Fibroblast of lung (primary cell): ENCODE measurements around the gene GARIN5A. TPM values are rescaled to one million over a fixed set of nuclear protein-coding genes. Genes with fewer than 3 reads are reported as not detected.

Experiments
- DNase-seq, 2 donors: peaks; one replicate each; pipeline versions ENCODE4 v3.0.0 to v3.0.0-alpha.2; 2010; ENCODE audit warnings: low read depth in 2 of 2
- H2AFZ ChIP-seq: 2 replicates; pipeline ENCODE4 v1.5.1; 2012; ENCODE audit warnings: low read length, control low read depth, inconsistent platforms
- H3K27ac ChIP-seq: 2 replicates; pipeline ENCODE4 v1.5.1; 2011; ENCODE audit warnings: low read length, control low read depth; ENCODE audit not compliant: insufficient read depth
- H3K27me3 ChIP-seq: 2 replicates; pipeline ENCODE4 v1.5.1; 2011; ENCODE audit warnings: mild to moderate bottlenecking, low read length; ENCODE audit not compliant: control insufficient read depth, insufficient read depth
- H3K36me3 ChIP-seq: 2 replicates; pipeline ENCODE4 v1.5.1; 2011; ENCODE audit warnings: low read length; ENCODE audit not compliant: control insufficient read depth, insufficient read depth
- H3K4me1 ChIP-seq: 2 replicates; pipeline ENCODE4 v1.5.1; 2011; ENCODE audit warnings: low read length; ENCODE audit not compliant: control insufficient read depth, insufficient read depth; ENCODE audit errors: extremely low read depth
- H3K4me2 ChIP-seq: 2 replicates; pipeline ENCODE4 v1.5.1; 2011; ENCODE audit warnings: low read length, control low read depth; ENCODE audit not compliant: insufficient read depth; ENCODE audit errors: extremely low read depth
- H3K4me3 ChIP-seq, 4 experiments: fragments of 200-600 bp in 1 of 4; sonication (generic) in 1 of 4; replicated peaks in 1 of 4; 2 replicates each; pipeline ENCODE4 v1.5.1; 2011 to 2016; ENCODE audit warnings: low read length in 4 of 4, low read depth in 3 of 4, mild to moderate bottlenecking in 3 of 4, control low read depth in 2 of 4, inconsistent platforms in 1 of 4, mixed read lengths in 1 of 4; ENCODE audit not compliant: insufficient read depth in 1 of 4; ENCODE audit errors: control extremely low read depth in 1 of 4
- H3K79me2 ChIP-seq: 2 replicates; pipeline ENCODE4 v1.5.1; 2012; ENCODE audit warnings: mild to moderate bottlenecking, low read length, inconsistent platforms; ENCODE audit not compliant: control insufficient read depth, insufficient read depth
- H3K9ac ChIP-seq: 2 replicates; pipeline ENCODE4 v1.5.1; 2011; ENCODE audit warnings: mild to moderate bottlenecking, low read length, control low read depth; ENCODE audit not compliant: insufficient read depth
- H3K9me3 ChIP-seq: 2 replicates; pipeline ENCODE4 v1.5.1; 2012; ENCODE audit warnings: low read depth, low read length; ENCODE audit not compliant: control insufficient read depth, insufficient read depth
- H4K20me1 ChIP-seq: 2 replicates; pipeline ENCODE4 v1.5.1; 2011; ENCODE audit warnings: low read length; ENCODE audit not compliant: control insufficient read depth, insufficient read depth; ENCODE audit errors: extremely low read depth
- EZH2 ChIP-seq: IDR thresholded peaks from 2 replicates; pipeline ENCODE4 v1.5.1; 2012; ENCODE audit warnings: low read length, control low read depth, mild to moderate bottlenecking; ENCODE audit errors: missing control alignments
- polyA plus RNA-seq, 2 donors: library from polyadenylated mRNA; depleted of rRNA in 1 of 2; stranded (reverse) in 1 of 2; unstranded in 1 of 2; fragments of >200 nt; gene quantifications; 2 replicates each; pipeline ENCODE4 v1.2.1, GENCODE V29; 2011 to 2012; ENCODE audit warnings: missing spikeins in 1 of 2
- total RNA-seq: library from RNA; depleted of rRNA; stranded (reverse); fragments of >200 nt; gene quantifications from 2 replicates; pipeline ENCODE4 v1.2.1, GENCODE V29; 2014
- TF ChIP-seq, protein P1 (sequence below), 2 donors: IDR thresholded peaks in 1 of 2; conservative IDR thresholded peaks in 1 of 2; 1 replicate in 1 of 2; 2 replicates in 1 of 2; pipeline ENCODE4 v1.5.1; 2011 to 2012; ENCODE audit warnings: low read length in 2 of 2, control low read depth in 1 of 2, inconsistent platforms in 1 of 2, low read depth in 1 of 2, mild to moderate bottlenecking in 1 of 2

The GARIN5A gene
- total and polyA plus RNA-seq, 2 donors (not counting 1 experiment from before 2014, with no cell fraction given) = 0.11 to 0.66 TPM

DNA sequence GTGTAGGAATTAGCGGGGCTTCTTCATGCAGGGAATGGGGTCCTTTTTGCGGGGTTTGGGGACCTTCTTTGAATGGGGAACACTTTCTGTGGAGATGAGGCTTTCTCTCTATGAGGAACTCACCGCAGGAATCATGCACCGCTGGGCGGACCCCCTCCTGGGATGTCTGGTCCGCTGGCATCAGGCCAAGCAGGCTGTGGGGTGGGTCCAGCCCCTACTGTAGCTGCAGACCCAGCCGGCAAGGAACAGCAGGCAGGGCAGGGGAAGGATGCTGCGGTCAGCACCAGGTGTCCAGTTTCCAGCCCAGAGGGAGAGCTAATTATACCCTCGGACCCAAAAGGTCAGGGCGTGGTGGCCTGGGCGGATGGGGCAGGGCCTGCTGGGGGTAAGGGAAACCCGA is 42.1 kb downstream of the GARIN5A start:
- Histone ChIP-seq H3K9me3 (no peaks in the 10 kb centered on the region), H3K4me3 (no peak overlapping the region), H3K4me2 (no peak overlapping the region), H3K9ac (no peak overlapping the region), H3K27me3 (peaks cover 18% of the 10 kb centered on the region), H3K4me1 (no peaks in the 10 kb centered on the region), H3K79me2 (no peaks in the 10 kb centered on the region), H4K20me1 (no peaks in the 10 kb centered on the region), H3K27ac (no peak overlapping the region), H2AFZ (no peak overlapping the region), H3K36me3 (no peaks in the 10 kb centered on the region)
- no peak for DNase-seq
- no peak for TF ChIP-seq EZH2
- TF ChIP-seq, protein P1, sequence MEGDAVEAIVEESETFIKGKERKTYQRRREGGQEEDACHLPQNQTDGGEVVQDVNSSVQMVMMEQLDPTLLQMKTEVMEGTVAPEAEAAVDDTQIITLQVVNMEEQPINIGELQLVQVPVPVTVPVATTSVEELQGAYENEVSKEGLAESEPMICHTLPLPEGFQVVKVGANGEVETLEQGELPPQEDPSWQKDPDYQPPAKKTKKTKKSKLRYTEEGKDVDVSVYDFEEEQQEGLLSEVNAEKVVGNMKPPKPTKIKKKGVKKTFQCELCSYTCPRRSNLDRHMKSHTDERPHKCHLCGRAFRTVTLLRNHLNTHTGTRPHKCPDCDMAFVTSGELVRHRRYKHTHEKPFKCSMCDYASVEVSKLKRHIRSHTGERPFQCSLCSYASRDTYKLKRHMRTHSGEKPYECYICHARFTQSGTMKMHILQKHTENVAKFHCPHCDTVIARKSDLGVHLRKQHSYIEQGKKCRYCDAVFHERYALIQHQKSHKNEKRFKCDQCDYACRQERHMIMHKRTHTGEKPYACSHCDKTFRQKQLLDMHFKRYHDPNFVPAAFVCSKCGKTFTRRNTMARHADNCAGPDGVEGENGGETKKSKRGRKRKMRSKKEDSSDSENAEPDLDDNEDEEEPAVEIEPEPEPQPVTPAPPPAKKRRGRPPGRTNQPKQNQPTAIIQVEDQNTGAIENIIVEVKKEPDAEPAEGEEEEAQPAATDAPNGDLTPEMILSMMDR (conservative IDR thresholded peaks at IDR 0.05 in 1 of 2, IDR thresholded peaks at IDR 0.05 in 1 of 2; ENCODE audit: low read depth in 1 of 2, low read length in 2 of 2) = no peak

GRCh38 chr19:50433201-50434180 is 43.2 kb downstream of the GARIN5A start:
- peaks cover 18% of the 10 kb centered on the region for H3K27me3 ChIP-seq
- no peaks in the 10 kb centered on the region for H3K9me3 ChIP-seq

More at GRCh38 chr19:50433201-50434180, 43.2 kb downstream of the GARIN5A start:
- no peak for DNase-seq
- H3K27ac ChIP-seq = no peak overlapping the region
- no peak overlapping the region for H3K4me2 ChIP-seq
- no peak overlapping the region for H3K4me3 ChIP-seq
- H3K4me1 ChIP-seq = no peaks in the 10 kb centered on the region
- H3K36me3 ChIP-seq = no peaks in the 10 kb centered on the region
- H3K79me2 ChIP-seq = no peaks in the 10 kb centered on the region
- H3K9ac ChIP-seq = no peak overlapping the region
- TF ChIP-seq, protein P1 (conservative IDR thresholded peaks at IDR 0.05 in 1 of 2, IDR thresholded peaks at IDR 0.05 in 1 of 2; ENCODE audit: low read depth in 1 of 2, low read length in 2 of 2) = no peak
- no peak for TF ChIP-seq EZH2
- H2AFZ ChIP-seq = no peak overlapping the region
- H4K20me1 ChIP-seq = no peaks in the 10 kb centered on the region
